Testis (tissue), 3 donors: ENCODE measurements around the gene HDAC7. TPM values are rescaled to one million over a fixed set of nuclear protein-coding genes. Genes with fewer than 3 reads are reported as not detected.

Experiments used
- DNase-seq: peaks from one replicate; pipeline ENCODE4 v3.0.0-alpha.2; 2019
- H3K27ac ChIP-seq, 2 donors: fragments of 200-600 bp; sonication (generic); one replicate each; pipeline ENCODE4 v1.5.1; 2019
- H3K27me3 ChIP-seq: fragments of 200-600 bp; sonication (generic); one replicate; pipeline ENCODE4 v1.5.1; 2019
- H3K36me3 ChIP-seq: fragments of 200-600 bp; sonication (generic); one replicate; pipeline ENCODE4 v1.5.1; 2017; ENCODE audit warnings: low read depth; ENCODE audit errors: missing control alignments
- H3K4me1 ChIP-seq: fragments of 200-600 bp; sonication (generic); one replicate; pipeline ENCODE4 v1.5.1; 2019
- H3K4me3 ChIP-seq, 2 donors: fragments of 200-600 bp; sonication (generic); one replicate each; pipeline ENCODE4 v1.5.1; 2017 to 2019
- H3K9me3 ChIP-seq: fragments of 200-600 bp; sonication (generic); one replicate; pipeline ENCODE4 v1.5.1; 2017
- CTCF ChIP-seq, 3 experiments: fragments of 450-650 bp in 2 of 3; fragments of 200-600 bp in 1 of 3; sonication (generic) in 1 of 3; IDR thresholded peaks; one replicate each; pipeline ENCODE4 v1.5.1; 2016 to 2019; ENCODE audit warnings: antibody characterized with exemption in 3 of 3, mild to moderate bottlenecking in 2 of 3, moderate library complexity in 1 of 3
- POLR2A ChIP-seq: fragments of 450-650 bp; IDR thresholded peaks from one replicate; pipeline ENCODE4 v1.6.1; 2017; ENCODE audit warnings: antibody characterized with exemption, mild to moderate bottlenecking, moderate library complexity
- WGBS, 2 donors: methylation state at CpG; one replicate each; pipeline ENCODE4 v1.1.5; 2018; 5-methylcytosine and 5-hydroxymethylcytosine counted together
- intact Hi-C: fragments of 100-400 bp; cut with DNase I; formaldehyde crosslinking; loops from one replicate; pipeline ENCODE4 v1.15.1; 2023; ENCODE audit warnings: low total_unique reads
- polyA plus RNA-seq: library from polyadenylated mRNA; stranded (reverse); fragments of 350-450 nt; fragmentation: Illumina TruSeq; extraction: RNeasy Lipid Tissue Mini Kit (QIAGEN cat#74804); gene quantifications from one replicate; pipeline ENCODE4 v1.2.3, GENCODE V29; 2014; ENCODE audit warnings: low read depth, low replicate concordance; ENCODE audit not compliant: insufficient read depth
- total RNA-seq, 2 donors: library from RNA; depleted of rRNA; stranded (reverse); fragments of >200 nt; gene quantifications; one replicate each; pipeline ENCODE4 v1.2.3, GENCODE V29; 2016

Gene HDAC7
- total and polyA plus RNA-seq, 3 donors from 2014 or later = 28.2 to 70.0 (median 39.9) TPM

GRCh38 chr12:47819138-47819895, 386 bp downstream of the HDAC7 start:
- TF ChIP-seq POLR2A = no peak
- peak in 2 of 3 experiments; percentile 9 to 10 for TF ChIP-seq CTCF (IDR thresholded peaks at IDR 0.05)
- WGBS, 2 donors = 1 to 20% methylated on average over 1 to 45 of the region's 77 CpGs
- intact Hi-C loops = no loop called here
- Histone ChIP-seq H3K36me3 (no peaks in the 10 kb centered on the region), H3K9me3 (no peaks in the 10 kb centered on the region), H3K4me1 (peaks cover 51% of the 10 kb centered on the region), H3K4me3 (peak overlapping the region; percentile 72 to 78), H3K27me3 (no peaks in the 10 kb centered on the region), H3K27ac (peak overlapping the region; percentile 89 to 96)
- peak; percentile 58 for DNase-seq

GRCh38 chr12:47818467-47819137, 1.1 kb downstream of the HDAC7 start:
- Histone ChIP-seq H3K4me1 (peaks cover 58% of the 10 kb centered on the region), H3K9me3 (no peaks in the 10 kb centered on the region), H3K4me3 (peak overlapping the region; percentile 72 to 78), H3K27ac (peak overlapping the region; percentile 89 to 96), H3K27me3 (no peaks in the 10 kb centered on the region), H3K36me3 (no peaks in the 10 kb centered on the region)
- DNase-seq = peak; percentile 44
- 22 to 23% methylated on average over 11 to 23 of the region's 23 CpGs for WGBS, 2 donors
- no peak for TF ChIP-seq POLR2A
- TF ChIP-seq CTCF (IDR thresholded peaks at IDR 0.05) = no peak
- intact Hi-C loops = no loop called here

GRCh38 chr12:47818007-47818376, 1.7 kb downstream of the HDAC7 start:
- Histone ChIP-seq H3K27ac (peak overlapping the region; percentile 89 to 96), H3K36me3 (no peaks in the 10 kb centered on the region), H3K4me1 (peaks cover 63% of the 10 kb centered on the region), H3K27me3 (no peaks in the 10 kb centered on the region), H3K4me3 (no peak overlapping the region), H3K9me3 (no peaks in the 10 kb centered on the region)
- no peak for DNase-seq
- intact Hi-C loops = no loop called here
- WGBS, 2 donors = 76 to 80% methylated on average over 3 of the region's 3 CpGs
- TF ChIP-seq POLR2A (no peak), CTCF (IDR thresholded peaks at IDR 0.05) (no peak)

GRCh38 chr12:47817272-47818006, 2.3 kb downstream of the HDAC7 start:
- H3K9me3 ChIP-seq = no peaks in the 10 kb centered on the region
- H3K4me1 ChIP-seq = peaks cover 64% of the 10 kb centered on the region

More at GRCh38 chr12:47817272-47818006, 2.3 kb downstream of the HDAC7 start:
- TF ChIP-seq CTCF (IDR thresholded peaks at IDR 0.05) (no peak), POLR2A (no peak)
- no peak for DNase-seq
- peak overlapping the region; percentile 89 to 96 for H3K27ac ChIP-seq
- H3K27me3 ChIP-seq = no peaks in the 10 kb centered on the region
- 45 to 49% methylated on average over 5 to 7 of the region's 7 CpGs for WGBS, 2 donors
- intact Hi-C loops = no loop called here
- H3K36me3 ChIP-seq = no peaks in the 10 kb centered on the region
- no peak overlapping the region for H3K4me3 ChIP-seq
